GM10266 (cell line): ENCODE results near the gene MAP3K21.

Experiments used
- DNase-seq: peaks from one replicate; pipeline ENCODE4 v3.0.0; 2012; ENCODE audit errors: extremely low spot score
- TF ChIP-seq, protein P1 (sequence below): IDR thresholded peaks from 2 replicates; pipeline ENCODE4 v1.5.1; 2012; ENCODE audit warnings: mild to moderate bottlenecking, low read depth; ENCODE audit not compliant: control insufficient read depth, insufficient read depth; ENCODE audit errors: missing control alignments

The MAP3K21 gene

DNA sequence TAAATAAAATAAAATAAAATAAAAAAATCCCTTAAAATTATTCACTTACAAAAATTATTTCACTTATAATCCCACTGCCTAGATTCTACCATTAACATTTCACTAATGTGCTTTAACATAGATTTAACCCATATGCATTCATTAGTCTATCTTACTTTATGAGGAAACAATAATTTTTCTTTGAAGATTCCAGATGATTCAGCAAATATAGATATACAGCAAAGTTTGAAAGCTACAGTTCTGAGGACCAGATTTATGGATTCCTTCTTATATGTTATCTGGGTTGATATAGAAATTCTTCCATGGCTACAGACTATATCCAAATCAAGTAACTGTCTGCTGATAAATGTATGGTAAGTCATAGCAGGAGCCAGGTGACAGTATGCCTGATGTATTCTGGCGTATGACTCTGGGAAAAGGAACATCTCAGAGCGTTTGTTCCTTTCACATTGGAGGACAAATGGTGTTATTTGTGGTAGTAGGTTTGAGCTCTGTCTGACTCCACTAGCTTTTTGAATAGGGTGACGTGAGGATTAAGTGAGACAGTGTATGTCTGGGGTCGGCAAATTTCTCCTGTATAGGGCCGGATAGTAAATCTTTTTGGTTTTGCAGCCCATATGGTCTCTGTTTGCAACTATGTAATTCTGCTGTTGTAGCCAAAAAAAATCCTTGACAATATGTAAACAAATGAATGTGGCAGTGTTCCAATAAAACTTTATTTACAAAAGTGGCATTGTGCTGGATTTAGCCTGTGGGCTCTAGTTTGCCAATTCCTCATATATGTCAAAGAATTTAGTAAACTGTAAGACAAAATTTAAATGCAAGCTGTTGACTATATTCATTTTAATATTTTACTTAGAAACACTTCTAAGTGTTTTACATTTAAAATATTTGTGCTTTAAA lies 9.3 kb downstream of the MAP3K21 start:
- DNase-seq = no peak
- TF ChIP-seq, protein P1, sequence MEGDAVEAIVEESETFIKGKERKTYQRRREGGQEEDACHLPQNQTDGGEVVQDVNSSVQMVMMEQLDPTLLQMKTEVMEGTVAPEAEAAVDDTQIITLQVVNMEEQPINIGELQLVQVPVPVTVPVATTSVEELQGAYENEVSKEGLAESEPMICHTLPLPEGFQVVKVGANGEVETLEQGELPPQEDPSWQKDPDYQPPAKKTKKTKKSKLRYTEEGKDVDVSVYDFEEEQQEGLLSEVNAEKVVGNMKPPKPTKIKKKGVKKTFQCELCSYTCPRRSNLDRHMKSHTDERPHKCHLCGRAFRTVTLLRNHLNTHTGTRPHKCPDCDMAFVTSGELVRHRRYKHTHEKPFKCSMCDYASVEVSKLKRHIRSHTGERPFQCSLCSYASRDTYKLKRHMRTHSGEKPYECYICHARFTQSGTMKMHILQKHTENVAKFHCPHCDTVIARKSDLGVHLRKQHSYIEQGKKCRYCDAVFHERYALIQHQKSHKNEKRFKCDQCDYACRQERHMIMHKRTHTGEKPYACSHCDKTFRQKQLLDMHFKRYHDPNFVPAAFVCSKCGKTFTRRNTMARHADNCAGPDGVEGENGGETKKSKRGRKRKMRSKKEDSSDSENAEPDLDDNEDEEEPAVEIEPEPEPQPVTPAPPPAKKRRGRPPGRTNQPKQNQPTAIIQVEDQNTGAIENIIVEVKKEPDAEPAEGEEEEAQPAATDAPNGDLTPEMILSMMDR = no peak

DNA sequence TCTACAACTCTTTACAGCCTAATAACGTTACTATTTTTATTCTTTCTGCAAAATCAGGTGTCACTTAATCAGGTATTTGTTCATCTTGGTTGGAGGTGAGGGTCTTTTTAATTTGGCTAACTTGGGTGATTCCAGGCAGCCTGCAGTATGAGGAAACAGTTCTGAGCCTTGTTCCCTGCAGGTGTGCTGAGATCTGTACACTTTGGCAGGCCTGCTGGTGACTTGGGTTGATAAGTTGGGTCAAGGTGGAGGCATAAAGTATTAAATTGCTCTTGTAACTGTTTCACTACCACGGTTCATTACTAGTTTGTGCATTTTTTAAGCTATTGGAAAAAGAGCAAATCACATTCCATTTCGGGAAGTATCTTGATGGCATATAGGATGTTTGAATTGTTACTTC lies 10.0 kb downstream of the MAP3K21 start:
- DNase-seq = no peak
- TF ChIP-seq, protein P1 = no peak

DNA sequence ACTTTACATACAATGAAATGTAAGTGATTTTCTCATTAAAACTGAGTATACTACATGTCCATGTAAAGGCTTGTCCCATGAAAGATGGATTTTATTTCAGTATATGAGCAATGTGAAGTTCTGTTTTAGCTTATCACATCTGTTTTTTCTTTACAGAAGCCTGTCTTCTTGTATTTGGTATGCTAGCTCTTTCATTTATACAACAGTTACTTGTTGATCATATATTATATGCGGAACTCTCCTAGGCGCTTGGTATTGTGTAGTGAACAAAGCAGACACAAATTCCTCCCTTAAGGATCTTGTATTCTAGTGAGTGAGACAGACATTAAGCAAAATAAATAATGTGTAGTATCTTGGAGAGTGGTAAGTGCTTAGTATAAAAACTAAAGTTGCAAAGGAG lies 10.6 kb downstream of the MAP3K21 start:
- TF ChIP-seq, protein P1 = no peak
- DNase-seq = no peak

DNA sequence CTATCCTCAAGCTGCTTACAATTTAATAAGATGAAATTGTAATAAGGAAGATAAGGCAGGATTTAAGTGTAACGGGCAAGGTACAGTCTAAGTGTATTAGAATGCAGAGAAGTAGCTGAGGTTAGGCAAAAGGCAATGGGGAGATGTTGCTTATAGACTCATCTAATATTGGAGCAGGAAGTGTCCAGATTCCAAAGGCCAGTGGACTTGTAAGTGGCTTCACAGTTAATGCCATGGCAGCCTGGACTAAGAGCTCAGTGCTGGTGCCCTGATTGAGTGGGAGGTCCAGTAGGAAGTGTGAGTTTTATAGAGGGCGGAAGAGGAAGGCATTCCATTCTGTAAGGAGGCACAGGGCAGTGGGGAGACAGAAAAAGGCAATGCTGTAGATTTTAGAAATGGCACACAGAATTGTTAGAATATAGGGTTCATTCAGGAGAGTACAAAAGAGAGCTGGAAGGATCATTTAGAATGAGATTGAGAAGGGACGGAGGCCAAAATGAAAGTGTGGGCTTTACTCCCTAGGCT lies 12.6 kb downstream of the MAP3K21 start:
- TF ChIP-seq, protein P1 = no peak

GRCh38 chr1:233340966-233341516 lies 13.5 kb downstream of the MAP3K21 start:
- TF ChIP-seq, protein P1 = no peak

More for the DNA sequence above, 12.6 kb downstream of the MAP3K21 start:
- DNase-seq = no peak

DNA sequence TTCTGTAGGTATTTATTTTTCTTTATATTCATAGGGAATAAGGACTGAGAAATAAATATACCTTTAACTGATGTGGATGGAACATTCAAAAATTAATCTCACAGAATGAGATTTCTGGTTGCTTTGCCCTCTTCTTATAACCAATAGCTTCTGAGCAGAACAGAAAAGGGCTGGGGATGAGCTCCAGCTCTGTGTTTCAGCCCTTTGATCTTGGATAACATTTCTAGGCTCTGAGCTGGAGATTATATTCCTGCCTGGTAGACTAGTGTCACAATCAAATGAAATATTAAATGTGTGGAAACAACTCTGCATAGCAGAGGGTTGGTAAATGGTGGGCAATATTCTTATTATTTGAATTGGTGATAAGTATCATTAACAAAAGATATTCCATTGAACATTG lies 14.6 kb downstream of the MAP3K21 start:
- TF ChIP-seq, protein P1 = no peak
- no peak for DNase-seq

More at GRCh38 chr1:233340966-233341516, 13.5 kb downstream of the MAP3K21 start:
- no peak for DNase-seq

DNA sequence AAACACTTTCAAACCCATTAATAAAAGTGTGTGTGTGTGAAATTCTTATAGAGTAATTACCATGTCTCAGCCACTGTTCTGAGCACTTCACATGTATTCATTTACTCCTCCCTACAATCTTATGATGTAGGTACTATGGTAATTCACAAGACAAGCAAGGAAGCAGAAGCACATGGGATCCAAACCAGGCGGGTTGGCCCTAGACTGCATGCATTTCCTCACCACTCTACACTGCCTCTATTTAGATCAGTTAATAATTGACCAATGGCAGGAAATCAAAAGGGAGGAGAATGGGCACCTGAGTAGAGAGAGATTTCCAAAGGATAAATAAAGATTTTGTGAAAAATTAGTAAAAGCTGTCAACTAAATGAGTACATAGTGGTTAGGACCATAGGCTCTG lies 15.7 kb downstream of the MAP3K21 start:
- TF ChIP-seq, protein P1 = no peak
- DNase-seq = no peak
